HepG2 (cell line): ENCODE results near the gene MINDY3. TPM values are rescaled to one million over a fixed set of nuclear protein-coding genes. Genes with fewer than 3 reads are reported as not detected.

ENCODE experiments used
- ATAC-seq: fragments of 200-7000 bp; cut with Tn5 transposase; 3 replicates; pipeline ENCODE4 v1.9.1; 2020; ENCODE audit warnings: mild to moderate bottlenecking, moderate library complexity
- BruUV-seq: library from RNA; stranded (reverse); fragments of 400-500 nt; replicated peaks from 2 replicates; lab custom pipeline; 2021; lab: Mats Ljungman, UMichigan
- CTCF ChIA-PET: fragments of 300-600 bp; formaldehyde crosslinking; extraction: SDS; loops from one replicate; lab custom pipeline; 2021; ENCODE audit warnings: low total read pairs, inconsistent platforms, low intra/inter-chr PET ratio; lab: Yijun Ruan, JAX
- POLR2A ChIA-PET: fragments of 350-600 bp; sonication (Branson Sonifier 250); formaldehyde crosslinking; loops from one replicate; lab custom pipeline; 2020; ENCODE audit warnings: antibody characterized with exemption, inconsistent platforms; lab: Yijun Ruan, JAX
- DNase-seq: peaks from one replicate; pipeline ENCODE4 v3.0.0-alpha.2; 2015; ENCODE audit warnings: low spot score
- FAIRE-seq: peaks from 3 replicates; lab custom pipeline; 2011; peaks lifted over from hg19 to GRCh38; lab: Jason Lieb, UNC
- H2AFZ ChIP-seq: one replicate; pipeline ENCODE4 v1.6.1; 2011; ENCODE audit warnings: low read length, inconsistent platforms
- H3K27ac ChIP-seq: fragments of 300-600 bp; 3 replicates; pipeline ENCODE4 v1.8.0; 2011; ENCODE audit warnings: mixed run types, mild to moderate bottlenecking, mixed read lengths, low read length, inconsistent platforms; ENCODE audit not compliant: insufficient read depth; ENCODE audit errors: extremely low read length
- H3K27me3 ChIP-seq, 2 experiments: fragments of 200-600 bp in 1 of 2; 2 replicates in 1 of 2; 3 replicates in 1 of 2; pipeline versions ENCODE4 v1.6.0 to v1.8.0; 2011; ENCODE audit warnings: low read length in 2 of 2, mild to moderate bottlenecking in 2 of 2, moderate library complexity in 2 of 2, inconsistent platforms in 1 of 2; ENCODE audit not compliant: insufficient read depth in 2 of 2, control insufficient read depth in 1 of 2
- H3K36me3 ChIP-seq, 2 experiments: fragments of 200-600 bp in 1 of 2; replicated peaks in 1 of 2; 2 replicates in 1 of 2; 3 replicates in 1 of 2; pipeline versions ENCODE4 v1.5.1 to v1.8.0; 2011; ENCODE audit warnings: low read length in 2 of 2, inconsistent platforms in 1 of 2; ENCODE audit not compliant: insufficient read depth in 2 of 2, control insufficient read depth in 1 of 2
- H3K4me1 ChIP-seq: 2 replicates; pipeline ENCODE4 v1.5.1; 2012; ENCODE audit warnings: low read length, inconsistent platforms; ENCODE audit not compliant: insufficient read depth
- H3K4me2 ChIP-seq: 2 replicates; pipeline ENCODE4 v1.6.0; 2011; ENCODE audit warnings: low read depth, low read length, inconsistent platforms
- H3K4me3 ChIP-seq, 3 experiments: fragments of 200-600 bp in 1 of 3; sonication (generic), shearing (Covaris generic) in 1 of 3; replicated peaks in 1 of 3; 2 replicates each; pipeline ENCODE4 v1.5.1; 2011 to 2016; ENCODE audit warnings: low read length in 3 of 3, inconsistent platforms in 2 of 3, low read depth in 2 of 3, mild to moderate bottlenecking in 2 of 3, control low read depth in 1 of 3, mixed read lengths in 1 of 3; ENCODE audit not compliant: insufficient read depth in 1 of 3
- H3K79me2 ChIP-seq: one replicate; pipeline ENCODE4 v1.6.1; 2011; ENCODE audit warnings: low read length, inconsistent platforms; ENCODE audit not compliant: insufficient read depth
- H3K9ac ChIP-seq: 2 replicates; pipeline ENCODE4 v1.6.0; 2011; ENCODE audit warnings: mild to moderate bottlenecking, low read depth, low read length, inconsistent platforms; ENCODE audit not compliant: insufficient read depth
- H3K9me3 ChIP-seq: 2 replicates; pipeline ENCODE4 v1.5.1; 2012; ENCODE audit warnings: mild to moderate bottlenecking, low read length
- H4K20me1 ChIP-seq: 2 replicates; pipeline ENCODE4 v1.6.0; 2011; ENCODE audit warnings: inconsistent platforms, mild to moderate bottlenecking, low read length, moderate library complexity; ENCODE audit not compliant: insufficient read depth
- CTCF ChIP-seq: sonication (generic); formaldehyde crosslinking; IDR thresholded peaks from 2 replicates; pipeline ENCODE4 v1.5.0; 2020; ENCODE audit warnings: mild to moderate bottlenecking, missing genetic modification reagents, moderate library complexity
- STAG1 ChIP-seq: sonication (generic); formaldehyde crosslinking; IDR thresholded peaks from 2 replicates; pipeline ENCODE4 v1.4.0; 2020; ENCODE audit warnings: missing genetic modification reagents
- USF2 ChIP-seq, 2 experiments: sonication (generic) in 1 of 2; formaldehyde crosslinking in 1 of 2; IDR thresholded peaks; 2 replicates each; pipeline versions ENCODE4 v1.5.1 to v1.6.1; 2011 to 2020; ENCODE audit warnings: borderline replicate concordance in 1 of 2, low read depth in 1 of 2, low read length in 1 of 2, mild to moderate bottlenecking in 1 of 2, missing genetic modification reagents in 1 of 2, moderate library complexity in 1 of 2
- ZBTB49 ChIP-seq: sonication (generic); formaldehyde crosslinking; IDR thresholded peaks from 2 replicates; pipeline ENCODE4 v1.4.0; 2020; ENCODE audit warnings: missing genetic modification reagents, borderline replicate concordance
- ZNF143 ChIP-seq: sonication (generic); formaldehyde crosslinking; IDR thresholded peaks from 2 replicates; pipeline ENCODE4 v1.4.0; 2020; ENCODE audit warnings: missing genetic modification reagents
- ZNF160 ChIP-seq: sonication (generic); formaldehyde crosslinking; IDR thresholded peaks from 2 replicates; pipeline ENCODE4 v1.8.0; 2022; ENCODE audit warnings: mild to moderate bottlenecking, inconsistent platforms, missing genetic modification reagents
- WGBS: methylation state at CpG from one replicate; pipeline ENCODE4 v1.1.6; 2017; ENCODE audit warnings: low lambda C conversion rate; 5-methylcytosine and 5-hydroxymethylcytosine counted together
- in situ Hi-C: cut with HindIII; loops from 2 replicates; pipeline ENCODE4 v1.10.0; 2017; ENCODE audit warnings: low pct_unique_long_range_greater_than_20kb; ENCODE audit not compliant: extremely low pct_ligation_motif_present
- intact Hi-C: fragments of 100-400 bp; cut with micrococcal nuclease; formaldehyde crosslinking; loops from one replicate; pipeline ENCODE4 v1.10.0; 2022; ENCODE audit not compliant: unreplicated experiment
- polyA plus RNA-seq, 8 experiments: library from polyadenylated mRNA; depleted of rRNA in 3 of 8; stranded (reverse) in 7 of 8; unstranded in 1 of 8; fragments of >200 nt; fragmentation: Illumina TruSeq in 4 of 8; extraction: Trizol in 4 of 8; gene quantifications; 2 replicates each; pipeline versions ENCODE4 v1.2.1 to v1.2.3, GENCODE V29; 2011 to 2016; ENCODE audit warnings: low read depth in 4 of 8, missing spikeins in 1 of 8, mixed read lengths in 1 of 8; ENCODE audit not compliant: insufficient read depth in 1 of 8
- total RNA-seq, 5 experiments: library from RNA; depleted of rRNA; stranded (reverse); fragments of >200 nt; fragmentation: Illumina TruSeq; extraction: Trizol; gene quantifications; 2 replicates each; pipeline ENCODE4 v1.2.3, GENCODE V29; 2016; ENCODE audit warnings: low read depth in 1 of 5

The MINDY3 gene
- total and polyA plus RNA-seq, 2 of the 13 experiments (the other 11 are each of a cell fraction or from before 2014, with no cell fraction given): 6.4 to 17.5 TPM

- no peak overlapping the region for H3K4me2 ChIP-seq
- no peaks in the 10 kb centered on the region for H3K9me3 ChIP-seq
- no peak overlapping the region for H3K27ac ChIP-seq
- ATAC-seq: no peak
- CTCF ChIA-PET: interaction anchor here (1.5 kb wide), 1 partner anchor 390 kb away, joined by 5 read pairs; no protein-coding TSS in a partner anchor
- in situ Hi-C loops: no loop called here
- BruUV-seq: no TSS peak
- no peaks in the 10 kb centered on the region for H4K20me1 ChIP-seq
- no peaks in the 10 kb centered on the region for H3K27me3 ChIP-seq
- H3K9ac ChIP-seq: no peak overlapping the region
- WGBS: 94% methylated on average over 1 of the region's 1 CpG
- intact Hi-C loops: loop anchor here (5.0 kb wide), 2 partner anchors 177 to 397 kb away; no protein-coding TSS in a partner anchor
- no peak overlapping the region for H3K4me3 ChIP-seq
- H3K4me1 ChIP-seq: no peaks in the 10 kb centered on the region
- H3K36me3 ChIP-seq: peaks cover under 1 to 7% of the 10 kb centered on the region in 2 experiments; a peak in 1 of 5 replicates
- no peak overlapping the region for H2AFZ ChIP-seq
- no peaks in the 10 kb centered on the region for H3K79me2 ChIP-seq
- TF ChIP-seq CTCF (peak; percentile 31), STAG1 (CRISPR knock-in tag) (peak; percentile 30), ZNF160 (CRISPR knock-in tag) (no peak)
- POLR2A ChIA-PET: no interaction called here
- DNase-seq: no peak
- FAIRE-seq: no peak
Observed at GRCh38 chr10:15824498-15824897, 35.8 kb downstream of the MINDY3 start.

- FAIRE-seq (no peak), ATAC-seq (no peak), DNase-seq (no peak)
- Histone ChIP-seq H3K27ac (no peak overlapping the region), H3K36me3 (peaks cover 0 to 1% of the 10 kb centered on the region in 2 experiments; a peak in 1 of 5 replicates), H3K9ac (no peak overlapping the region), H2AFZ (no peak overlapping the region), H3K4me2 (no peak overlapping the region), H3K4me3 (no peak overlapping the region), H3K27me3 (no peaks in the 10 kb centered on the region), H3K79me2 (no peaks in the 10 kb centered on the region), H4K20me1 (no peaks in the 10 kb centered on the region), H3K9me3 (no peaks in the 10 kb centered on the region), H3K4me1 (peaks cover 15% of the 10 kb centered on the region)
- BruUV-seq: no TSS peak
- WGBS: 94% methylated on average over 4 of the region's 4 CpGs
- ChIA-PET CTCF (no interaction called here), POLR2A (no interaction called here)
- intact Hi-C loops (loop anchor here (5.0 kb wide), 2 partner anchors 175 to 395 kb away; no protein-coding TSS in a partner anchor), in situ Hi-C loops (no loop called here)
- no peak for TF ChIP-seq ZBTB49 (CRISPR knock-in tag)
- no peak for TF ChIP-seq USF2 (IDR thresholded peaks at IDR 0.05; ENCODE audit: low read depth, low read length)
- no peak for TF ChIP-seq USF2 (CRISPR knock-in tag; IDR thresholded peaks at IDR 0.05; ENCODE audit: borderline replicate concordance)
- TF ChIP-seq ZNF143 (CRISPR knock-in tag): no peak
Observed at GRCh38 chr10:15822131-15822530, 38.2 kb downstream of the MINDY3 start.
